SKM-1 treated with dmso at 0.1 percent for 144 hours (cell line): ENCODE measurements around the gene EFHC2.
"Not testable (repeated sequence)": the region's sequence is repeated elsewhere in the genome, so short reads cannot be mapped to it uniquely, and the experiment has no call there.

Experiments
- DNase-seq: peaks from one replicate; lab custom pipeline; 2025; ENCODE audit not compliant: unreplicated experiment; lab: John Stamatoyannopoulos, UW

EFHC2 gene

DNA sequence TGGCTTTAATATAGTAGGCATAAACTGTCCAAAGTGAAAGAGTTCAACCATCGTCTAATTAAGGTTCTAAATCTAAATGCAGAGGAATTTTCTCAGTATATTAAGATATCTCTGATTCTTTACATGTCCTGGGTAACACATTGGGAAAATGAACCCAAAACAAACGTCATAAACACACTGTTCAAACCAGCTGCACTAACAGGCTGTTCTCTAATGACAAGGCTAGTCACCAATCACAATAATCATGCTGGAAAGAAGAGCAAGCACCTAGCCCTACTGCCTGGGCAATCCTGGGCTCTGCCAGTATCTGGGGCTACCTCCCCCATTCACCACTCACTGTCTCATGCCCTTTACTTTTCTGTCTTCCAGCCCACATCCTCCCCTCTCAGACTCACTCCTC, 107.9 kb downstream of the EFHC2 start:
- no peak for DNase-seq

DNA sequence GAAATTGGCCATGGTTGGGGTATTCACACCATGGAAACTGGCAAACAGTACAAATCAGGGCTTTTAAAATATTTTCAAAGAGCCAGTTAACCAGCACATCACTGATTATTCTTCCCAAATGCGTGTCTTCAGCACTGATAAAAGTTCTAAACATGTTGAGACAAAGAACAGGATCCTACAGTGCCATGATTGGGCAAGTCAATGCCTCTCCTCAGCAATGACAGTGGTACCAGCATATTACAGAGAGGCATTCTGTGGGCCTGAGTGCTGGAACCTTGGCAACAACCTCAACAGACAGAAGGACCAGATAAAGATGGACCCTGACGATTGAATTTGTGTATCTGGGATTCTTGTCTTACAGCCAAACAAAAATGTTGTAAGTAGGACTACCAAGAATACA, 108.9 kb downstream of the EFHC2 start:
- no peak for DNase-seq

DNA sequence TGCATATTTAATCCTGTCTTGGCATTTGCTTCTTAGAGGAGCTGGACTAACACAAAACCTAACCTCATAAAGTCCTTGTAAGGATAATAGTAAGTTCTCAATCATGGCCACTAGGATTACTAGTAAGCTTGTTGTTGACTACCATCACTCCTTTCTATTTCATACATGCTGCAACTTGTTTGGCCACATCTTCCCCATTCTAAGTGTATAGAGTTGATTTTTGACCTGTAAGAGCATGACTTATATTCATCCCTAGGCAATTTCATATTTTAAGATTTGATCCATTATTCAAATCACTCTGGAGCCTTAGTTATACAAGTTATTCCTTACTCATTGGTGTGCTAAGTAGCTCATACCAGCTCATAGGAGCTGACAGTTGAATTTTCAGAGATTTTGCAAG, 109.4 kb downstream of the EFHC2 start:
- no peak for DNase-seq

DNA sequence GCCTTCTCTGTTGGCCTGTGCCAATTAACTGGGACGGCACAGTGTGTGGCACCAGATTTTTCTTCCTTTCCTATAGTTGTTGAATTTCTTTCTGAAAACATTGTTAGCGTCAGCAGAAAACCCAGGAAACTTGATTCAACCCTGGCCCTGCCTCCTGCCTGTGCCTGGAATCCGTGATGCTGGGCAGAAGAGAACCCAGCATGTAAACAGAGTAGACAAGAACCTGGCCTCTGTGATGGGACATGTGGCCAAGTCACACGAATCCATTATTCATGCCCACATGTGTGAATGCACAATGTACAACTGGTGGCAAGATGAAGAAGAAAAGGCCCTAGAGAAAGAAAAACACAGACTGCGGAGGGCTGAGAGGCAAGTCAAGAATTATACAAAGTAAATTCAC, 111.4 kb downstream of the EFHC2 start:
- DNase-seq, result no peak

DNA sequence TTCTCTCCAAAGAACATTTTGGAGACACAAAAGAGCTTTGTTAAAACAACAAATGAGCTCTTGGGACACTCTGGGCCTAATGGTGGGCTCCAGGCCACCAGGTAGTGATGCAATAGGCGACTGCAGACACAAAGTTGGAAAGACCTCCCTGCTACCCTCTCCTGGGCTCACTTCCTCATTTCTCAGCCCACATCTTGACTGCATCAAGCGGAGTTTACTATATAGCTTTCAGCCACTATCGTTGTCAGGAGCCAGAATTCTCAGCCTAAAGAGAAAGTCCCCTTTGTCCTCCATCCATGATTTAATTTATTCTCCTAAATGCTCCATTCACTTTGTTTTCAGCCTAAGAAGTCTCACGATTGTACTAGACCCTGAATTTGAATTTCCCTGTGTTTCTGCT, 114.9 kb downstream of the EFHC2 start:
- DNase-seq, result peak; percentile 10

DNA sequence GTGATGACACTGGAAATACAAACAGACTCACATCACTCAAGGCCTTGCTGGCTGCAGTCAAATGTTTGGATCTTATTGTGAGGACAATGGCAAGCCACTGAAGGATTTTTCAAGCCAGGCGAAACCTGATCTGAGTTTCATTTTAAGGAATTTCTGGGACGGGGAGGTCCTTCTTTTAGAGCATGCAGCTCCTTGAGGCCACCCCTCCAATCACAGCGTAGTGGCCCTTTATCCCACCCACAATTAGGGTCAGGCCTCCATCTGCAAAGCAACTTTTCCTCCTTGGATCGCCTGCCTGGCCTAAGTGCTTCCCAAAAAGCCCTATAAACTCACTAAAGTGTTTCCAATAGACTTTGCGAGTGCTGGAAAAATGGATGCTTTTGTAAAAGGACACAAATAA, 115.5 kb downstream of the EFHC2 start:
- DNase-seq, result no peak

DNA sequence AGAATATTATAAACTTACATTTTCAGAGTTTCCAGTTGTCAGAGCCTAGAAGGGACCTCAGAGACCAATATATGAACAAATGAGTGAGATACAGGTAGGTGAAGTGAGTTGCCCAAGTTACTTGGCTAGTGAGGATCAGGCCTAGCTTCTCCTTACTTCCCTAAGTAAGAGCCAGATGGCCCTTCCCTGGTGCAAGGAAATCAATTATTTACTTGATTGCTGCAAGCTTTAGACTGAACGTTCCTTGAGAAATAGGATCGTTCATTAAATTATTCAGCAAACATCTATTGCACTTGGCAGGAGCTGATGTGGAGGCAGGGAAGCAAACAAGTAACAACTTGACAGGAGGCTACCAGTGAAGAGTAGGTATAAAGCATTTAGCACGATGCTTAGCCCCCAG, 117.8 kb downstream of the EFHC2 start:
- DNase-seq, result no peak

DNA sequence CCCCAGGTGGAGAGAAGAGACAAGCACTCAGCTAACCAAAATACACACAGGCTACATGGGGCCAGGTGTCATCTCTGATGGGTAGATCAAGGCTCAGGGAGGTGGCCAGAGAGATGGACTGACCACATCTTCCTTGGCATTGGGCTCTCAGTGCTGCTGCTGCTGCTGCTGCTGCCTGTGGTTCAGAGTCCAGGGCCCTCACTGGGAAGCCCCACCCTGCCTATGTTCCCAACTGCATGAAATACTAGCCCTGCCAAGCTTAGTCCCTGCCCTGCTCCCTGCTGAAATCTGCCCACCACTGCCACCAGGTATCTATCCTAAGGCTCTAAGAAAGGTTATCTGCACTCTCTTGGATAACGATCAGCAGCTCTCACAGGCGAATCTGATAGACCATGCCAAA, 118.7 kb downstream of the EFHC2 start:
- DNase-seq, result no peak

DNA sequence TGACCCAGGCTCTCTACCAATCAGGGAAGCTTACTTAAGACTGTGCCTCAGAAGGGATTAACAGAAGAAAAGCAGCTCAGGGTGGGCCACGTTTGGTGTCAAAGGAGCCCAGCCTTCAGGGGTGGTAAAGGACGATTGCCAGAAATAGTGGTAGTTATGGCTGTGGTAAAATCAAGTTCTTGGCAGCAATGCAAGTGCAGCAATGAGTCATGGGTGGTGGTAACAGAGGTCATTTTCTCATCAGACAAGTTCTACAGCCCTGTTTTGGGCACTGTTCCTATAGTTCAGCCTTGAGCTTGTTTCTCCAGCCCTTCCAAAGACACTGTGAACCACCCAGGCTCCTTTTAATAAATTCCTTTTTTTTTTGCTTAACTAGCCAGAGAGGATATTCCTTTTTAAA, 120.3 kb downstream of the EFHC2 start:
- no peak for DNase-seq

DNA sequence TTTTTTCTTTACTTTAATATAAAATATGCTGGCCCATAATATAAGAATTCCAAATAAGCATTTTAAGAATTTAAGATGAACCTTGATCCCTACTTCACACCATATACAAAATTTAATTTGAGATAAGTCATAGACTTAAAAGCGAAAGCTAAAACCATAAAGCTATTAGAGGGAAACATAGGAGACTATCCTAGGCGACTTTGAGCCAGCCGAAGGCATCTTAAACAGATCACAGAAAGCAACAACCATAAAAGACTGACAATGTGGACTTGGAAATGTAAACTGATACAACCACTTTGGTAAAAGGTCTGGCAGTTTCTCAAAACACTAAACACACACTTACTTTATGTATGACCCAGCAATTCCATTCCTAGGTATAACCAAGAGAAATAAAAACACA, 125.0 kb downstream of the EFHC2 start:
- DNase-seq, result no peak

DNA sequence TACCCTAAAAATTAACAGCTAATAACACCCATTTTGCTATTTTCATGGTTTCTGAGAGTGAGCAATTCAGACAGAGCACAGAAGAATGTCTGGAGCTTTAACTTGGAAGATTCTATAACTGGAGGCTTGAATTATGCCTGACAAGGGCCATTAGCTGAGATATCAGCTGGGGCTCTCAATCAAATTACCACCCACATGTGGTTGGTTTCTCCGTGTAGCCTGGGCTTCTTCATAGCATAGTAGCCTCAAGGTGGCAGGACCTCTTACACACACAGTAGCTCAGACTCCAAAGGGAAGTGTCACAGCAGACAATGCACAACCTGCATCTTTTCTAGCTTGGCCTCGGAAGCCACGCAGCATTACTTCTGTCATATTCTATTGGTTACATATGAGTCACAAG, 127.3 kb downstream of the EFHC2 start:
- DNase-seq, result no peak

DNA sequence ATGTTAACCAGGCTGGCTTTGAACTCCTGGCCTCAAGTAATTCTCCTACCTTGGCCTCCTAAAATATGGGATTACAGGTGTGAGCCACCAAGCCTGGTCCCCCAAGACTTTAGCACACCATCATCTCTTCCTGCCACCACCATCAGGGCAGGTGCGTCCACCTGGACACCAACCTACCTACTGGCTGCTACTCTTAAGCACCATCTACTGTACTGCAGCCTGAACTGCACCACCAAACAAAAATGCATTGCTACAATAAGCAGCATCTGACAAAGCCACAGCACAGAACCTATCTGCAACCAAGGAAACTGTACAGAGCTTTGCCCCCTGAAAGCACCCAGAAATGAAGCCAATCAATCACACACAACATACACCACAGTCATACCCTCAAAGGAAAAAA, 139.7 kb downstream of the EFHC2 start:
- no peak for DNase-seq

DNA sequence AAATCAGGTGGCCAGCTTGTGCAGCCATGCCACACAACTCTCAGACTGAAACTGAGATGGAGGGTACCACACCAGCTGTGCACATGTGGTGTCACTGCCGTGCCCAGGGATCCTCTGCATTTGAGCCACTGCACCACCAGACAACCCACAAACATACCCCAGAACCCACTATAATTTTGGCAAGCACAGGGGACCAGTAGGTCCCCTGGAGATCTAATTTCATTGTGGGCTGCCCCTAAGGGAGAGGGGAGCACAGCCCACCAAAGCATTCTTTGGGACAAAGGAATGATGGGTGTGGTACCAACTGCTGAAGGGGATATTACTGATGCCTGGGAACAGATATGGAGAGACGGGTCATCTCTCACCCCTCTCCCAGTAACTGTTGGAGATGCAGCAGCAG, 140.9 kb downstream of the EFHC2 start:
- DNase-seq, result no peak

DNA sequence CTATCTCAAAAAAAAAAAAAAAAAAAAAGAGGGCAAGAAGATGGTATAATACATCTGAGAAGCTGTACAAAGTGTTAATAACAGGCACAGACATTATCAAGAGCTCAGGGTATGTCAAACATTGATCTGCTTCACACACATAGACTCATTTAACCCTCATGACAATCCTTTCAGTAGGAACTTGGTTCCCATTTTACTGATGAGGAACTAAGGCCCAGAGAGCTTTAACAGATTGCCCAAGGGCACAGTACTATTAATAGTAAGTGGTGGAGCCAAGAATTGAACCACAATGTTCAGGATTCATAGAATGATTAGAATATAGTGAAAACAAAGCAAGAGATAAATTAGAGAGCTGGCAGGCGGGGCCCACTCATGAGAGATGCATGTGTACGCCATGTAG, 154.4 kb downstream of the EFHC2 start:
- DNase-seq, result no peak

DNA sequence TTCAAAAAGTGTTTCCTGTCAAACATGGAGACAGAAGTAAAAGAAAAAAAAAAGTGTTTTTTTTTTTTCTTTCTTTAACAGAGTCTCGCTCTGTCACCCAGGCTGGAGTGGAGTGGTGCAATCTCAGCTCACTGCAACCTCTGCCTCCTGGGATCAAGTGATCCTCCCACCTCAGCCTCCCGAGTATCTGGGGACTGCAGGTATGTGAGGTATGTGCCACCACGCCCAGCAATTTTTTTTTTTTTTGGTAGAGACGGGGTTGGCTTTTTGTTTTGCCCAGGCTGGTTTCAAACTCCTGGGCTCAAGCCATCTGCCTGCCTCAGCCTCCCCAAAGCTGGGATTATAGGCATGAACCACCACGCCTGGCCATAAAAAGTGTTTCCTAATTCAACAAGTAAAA, 155.6 kb downstream of the EFHC2 start:
- DNase-seq, result not testable (repeated sequence)

DNA sequence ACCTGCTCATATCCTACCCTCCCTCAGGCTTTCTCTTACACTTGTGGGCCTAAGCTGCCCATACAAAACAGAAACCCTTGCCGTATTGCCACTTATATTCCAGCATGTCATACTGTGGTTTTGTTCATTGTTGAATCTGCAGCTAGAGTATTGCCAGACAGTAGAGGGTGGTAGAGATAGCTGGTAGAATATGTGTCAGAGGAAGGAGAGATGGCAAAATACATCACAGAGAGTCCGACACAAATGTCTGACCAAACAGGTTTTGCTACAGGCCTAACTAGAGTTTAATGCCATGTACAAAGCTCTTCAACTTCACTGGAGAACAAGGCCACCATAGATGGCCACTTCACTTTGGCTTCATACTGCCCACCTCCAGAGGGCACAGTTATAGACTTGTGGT, 160.1 kb downstream of the EFHC2 start:
- DNase-seq, result no peak

DNA sequence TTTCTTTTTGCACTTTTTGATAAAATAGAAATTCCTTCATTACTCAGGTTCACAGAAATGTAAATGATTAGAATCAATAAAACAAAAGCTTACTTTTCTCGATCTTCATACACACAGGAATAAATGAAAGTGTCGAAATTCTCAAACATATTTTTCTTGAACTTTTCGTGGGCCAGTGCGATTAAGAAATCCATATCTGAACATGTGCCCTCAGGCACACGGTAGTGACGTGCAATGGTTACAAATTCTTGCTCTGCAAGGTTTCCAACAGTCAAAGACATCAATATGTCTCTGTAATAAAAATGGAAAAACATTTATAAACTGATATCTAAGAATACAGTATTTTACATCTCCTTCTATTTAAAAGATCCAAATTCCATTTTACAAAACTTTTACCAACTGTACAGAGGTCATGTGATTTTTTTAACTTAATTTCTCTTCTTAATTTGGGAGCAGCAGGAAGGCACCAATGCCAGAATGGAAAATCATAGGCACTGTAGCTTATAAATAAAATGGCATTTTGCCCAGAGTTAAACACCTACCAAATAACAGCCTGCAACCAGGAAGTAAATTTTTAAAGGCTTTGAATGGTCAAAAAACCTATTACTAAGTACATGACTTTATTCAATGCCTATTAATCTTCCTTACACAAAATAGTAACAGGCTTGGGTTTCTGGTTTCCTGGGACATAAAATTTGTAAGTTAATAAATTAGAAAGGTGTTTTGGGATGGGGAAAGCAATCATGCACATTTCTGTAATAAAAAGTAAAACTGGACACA, 165.0 kb downstream of the EFHC2 start:
- DNase-seq, result no peak

DNA sequence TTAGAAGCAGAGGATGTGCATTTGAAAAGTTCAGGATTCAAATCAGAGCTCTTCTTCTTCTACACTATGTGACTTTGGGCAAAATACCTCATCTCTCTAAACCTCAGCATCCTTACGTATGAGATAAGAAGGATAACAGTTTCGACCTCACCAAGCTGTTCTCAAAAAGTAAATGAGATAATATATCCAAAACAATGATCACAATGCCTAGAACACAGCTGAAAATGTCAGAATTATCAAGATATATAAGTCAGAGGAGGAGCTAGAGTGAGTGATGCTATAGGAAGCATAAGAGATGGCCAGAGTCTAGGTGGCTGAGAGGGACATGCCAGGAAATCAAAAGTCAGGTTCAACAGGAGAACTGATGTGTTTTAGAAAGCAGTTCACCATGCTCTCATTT, 168.0 kb downstream of the EFHC2 start:
- no peak for DNase-seq

DNA sequence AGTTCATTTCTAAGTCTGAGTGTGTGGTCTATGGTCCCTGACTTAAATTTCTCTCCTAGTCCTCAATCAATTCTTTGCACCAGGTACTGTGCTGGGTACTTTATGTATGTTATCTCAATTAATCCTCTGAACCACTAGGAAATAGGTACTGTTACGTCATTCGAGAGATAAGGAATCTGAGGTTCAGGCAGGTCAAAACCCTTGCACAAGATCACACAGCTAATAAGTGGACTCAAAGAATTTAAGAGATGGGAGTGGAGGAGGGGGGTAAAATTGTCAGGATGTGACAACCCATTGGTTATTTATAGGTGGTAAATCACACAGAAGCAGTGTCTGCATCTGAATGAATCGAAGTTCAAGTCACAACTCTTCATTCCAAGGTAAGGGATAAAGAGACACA, 169.4 kb downstream of the EFHC2 start:
- DNase-seq, result no peak

DNA sequence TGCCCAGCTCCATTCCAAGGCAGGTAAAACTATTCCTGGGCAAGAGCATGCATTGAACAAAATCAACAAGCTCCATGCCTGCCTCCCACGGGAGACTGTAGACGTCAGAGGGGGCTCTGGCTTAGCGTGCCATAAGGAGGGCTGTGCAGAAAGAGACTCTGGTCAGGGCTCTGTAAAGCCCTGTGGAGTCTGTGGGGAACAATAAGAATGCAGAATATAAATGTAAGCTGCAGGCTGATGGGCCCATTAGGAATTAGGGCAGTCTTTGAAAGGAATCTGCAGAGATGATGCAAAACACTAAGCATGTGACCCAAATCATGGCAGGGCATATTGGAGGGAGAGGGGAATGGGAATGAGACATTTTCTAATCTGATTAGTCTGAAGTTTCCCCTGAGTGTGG, 170.3 kb downstream of the EFHC2 start:
- no peak for DNase-seq

DNA sequence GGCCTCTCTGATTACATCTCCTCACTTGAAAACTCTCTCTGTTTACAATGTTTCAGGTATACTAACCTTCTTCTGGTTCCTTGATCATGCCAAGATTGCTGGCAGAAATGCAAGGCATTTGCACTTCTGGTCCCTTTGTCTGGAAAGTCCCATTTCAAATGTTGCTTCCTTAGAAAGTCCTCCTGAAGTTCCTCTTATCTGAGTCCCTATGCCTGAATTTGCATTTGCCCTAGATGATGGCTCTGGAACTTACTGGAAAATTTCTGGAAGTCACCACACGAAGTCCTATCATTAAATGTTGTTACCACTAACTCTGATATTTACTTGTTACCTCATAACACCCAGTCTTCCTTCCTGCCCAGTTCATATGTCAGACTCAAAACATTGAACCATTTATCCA, 176.4 kb downstream of the EFHC2 start:
- no peak for DNase-seq

DNA sequence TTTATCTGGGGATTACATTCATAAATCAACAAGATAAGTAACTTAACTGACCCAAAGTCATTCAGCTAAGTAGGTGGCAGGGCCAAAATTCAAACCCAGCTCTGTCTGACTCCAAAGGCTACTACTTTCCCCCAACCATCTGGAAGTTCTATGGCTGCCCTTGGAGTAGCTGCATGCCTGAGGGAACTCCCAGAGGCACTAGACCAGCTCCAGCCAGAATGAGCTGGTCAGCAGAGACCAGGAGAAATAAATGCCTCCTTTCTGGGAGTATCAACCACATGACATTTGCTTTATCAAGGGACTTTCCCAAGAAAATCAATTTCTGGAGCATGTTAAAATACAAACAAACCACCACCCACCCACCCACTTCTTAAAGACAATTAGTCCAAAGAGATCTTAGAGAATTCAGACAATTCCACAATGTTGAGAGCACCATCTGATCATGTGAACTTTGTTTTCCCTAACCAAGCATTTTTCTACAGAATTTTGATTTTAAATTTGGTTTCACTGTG, 180.5 kb downstream of the EFHC2 start:
- DNase-seq, result no peak

DNA sequence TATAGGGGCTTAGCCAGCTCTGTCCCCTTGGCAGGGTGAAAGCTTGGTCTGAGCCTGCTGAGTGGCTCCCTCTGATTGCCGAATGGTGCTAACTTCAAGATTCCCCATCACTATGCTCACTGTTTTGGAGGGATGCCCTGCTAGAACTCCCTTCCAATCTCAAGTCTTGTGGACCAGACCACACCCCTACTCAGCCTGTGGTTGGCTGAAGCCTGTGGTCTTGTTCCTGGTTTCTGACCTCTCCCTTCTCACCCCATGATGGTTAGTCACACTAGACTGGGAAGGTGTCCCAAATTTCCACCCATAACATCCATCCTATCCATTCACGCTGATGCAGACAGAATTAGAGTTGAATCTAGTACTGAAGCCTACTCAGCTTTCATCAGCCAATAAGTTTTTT, 185.6 kb downstream of the EFHC2 start:
- no peak for DNase-seq
